ENCODE data around the gene GNG3.

DNA sequence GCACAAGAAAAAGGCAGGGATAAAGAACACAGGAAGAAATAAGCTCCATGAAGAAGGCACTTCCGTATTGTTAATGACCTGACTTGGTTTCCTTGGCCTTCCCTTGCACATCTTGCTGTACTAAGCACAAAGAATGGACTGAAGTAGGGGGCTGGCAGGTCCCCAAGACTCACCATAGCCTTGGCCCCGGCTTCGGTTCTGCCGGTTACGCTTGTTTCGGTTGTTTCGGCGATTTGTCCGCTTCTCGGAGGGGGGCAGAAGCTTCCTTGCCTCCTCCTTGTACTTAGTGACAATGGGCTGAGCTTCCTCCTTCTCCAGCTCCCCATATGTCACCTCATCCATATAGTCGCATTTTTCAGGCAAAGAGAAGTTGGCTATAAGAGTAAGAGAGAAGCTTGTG is 9.3 kb downstream of the GNG3 start:
- TF ChIP-seq, protein P1, sequence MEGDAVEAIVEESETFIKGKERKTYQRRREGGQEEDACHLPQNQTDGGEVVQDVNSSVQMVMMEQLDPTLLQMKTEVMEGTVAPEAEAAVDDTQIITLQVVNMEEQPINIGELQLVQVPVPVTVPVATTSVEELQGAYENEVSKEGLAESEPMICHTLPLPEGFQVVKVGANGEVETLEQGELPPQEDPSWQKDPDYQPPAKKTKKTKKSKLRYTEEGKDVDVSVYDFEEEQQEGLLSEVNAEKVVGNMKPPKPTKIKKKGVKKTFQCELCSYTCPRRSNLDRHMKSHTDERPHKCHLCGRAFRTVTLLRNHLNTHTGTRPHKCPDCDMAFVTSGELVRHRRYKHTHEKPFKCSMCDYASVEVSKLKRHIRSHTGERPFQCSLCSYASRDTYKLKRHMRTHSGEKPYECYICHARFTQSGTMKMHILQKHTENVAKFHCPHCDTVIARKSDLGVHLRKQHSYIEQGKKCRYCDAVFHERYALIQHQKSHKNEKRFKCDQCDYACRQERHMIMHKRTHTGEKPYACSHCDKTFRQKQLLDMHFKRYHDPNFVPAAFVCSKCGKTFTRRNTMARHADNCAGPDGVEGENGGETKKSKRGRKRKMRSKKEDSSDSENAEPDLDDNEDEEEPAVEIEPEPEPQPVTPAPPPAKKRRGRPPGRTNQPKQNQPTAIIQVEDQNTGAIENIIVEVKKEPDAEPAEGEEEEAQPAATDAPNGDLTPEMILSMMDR (IDR thresholded peaks at IDR 0.05; ENCODE audit: low read depth, low read length) = no peak
- no peak for TF ChIP-seq EZH2phosphoT487 (IDR thresholded peaks at IDR 0.05; ENCODE audit: low read depth)

Measured in OCI-LY3 (cell line).